ENCODE measurements around the gene BOC. TPM values are rescaled to one million over a fixed set of nuclear protein-coding genes. Genes with fewer than 3 reads are reported as not detected.

Gene BOC
- total and polyA plus RNA-seq, 2 experiments from 2014 or later = 17.9 to 28.2 TPM

DNA sequence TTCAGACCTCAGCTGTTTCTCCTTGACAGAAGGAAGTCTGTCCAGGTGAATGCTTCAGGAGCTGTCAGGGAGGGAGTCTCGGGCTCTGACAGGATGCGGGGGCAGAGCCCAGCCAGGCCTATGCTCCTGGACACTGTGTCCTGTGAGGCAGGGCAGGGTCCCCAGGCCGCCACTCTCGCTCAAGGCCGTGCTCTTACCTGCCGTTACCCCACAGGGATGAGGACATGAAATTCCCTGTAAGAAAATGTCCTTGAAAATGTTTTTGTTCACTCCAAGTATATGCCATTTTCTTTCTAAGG, 63.9 kb downstream of the BOC start:
- no peak for TF ChIP-seq EZH2phosphoT487 (IDR thresholded peaks at IDR 0.05; ENCODE audit: low read depth, severe bottlenecking, unreplicated experiment)
- TF ChIP-seq, protein P1, sequence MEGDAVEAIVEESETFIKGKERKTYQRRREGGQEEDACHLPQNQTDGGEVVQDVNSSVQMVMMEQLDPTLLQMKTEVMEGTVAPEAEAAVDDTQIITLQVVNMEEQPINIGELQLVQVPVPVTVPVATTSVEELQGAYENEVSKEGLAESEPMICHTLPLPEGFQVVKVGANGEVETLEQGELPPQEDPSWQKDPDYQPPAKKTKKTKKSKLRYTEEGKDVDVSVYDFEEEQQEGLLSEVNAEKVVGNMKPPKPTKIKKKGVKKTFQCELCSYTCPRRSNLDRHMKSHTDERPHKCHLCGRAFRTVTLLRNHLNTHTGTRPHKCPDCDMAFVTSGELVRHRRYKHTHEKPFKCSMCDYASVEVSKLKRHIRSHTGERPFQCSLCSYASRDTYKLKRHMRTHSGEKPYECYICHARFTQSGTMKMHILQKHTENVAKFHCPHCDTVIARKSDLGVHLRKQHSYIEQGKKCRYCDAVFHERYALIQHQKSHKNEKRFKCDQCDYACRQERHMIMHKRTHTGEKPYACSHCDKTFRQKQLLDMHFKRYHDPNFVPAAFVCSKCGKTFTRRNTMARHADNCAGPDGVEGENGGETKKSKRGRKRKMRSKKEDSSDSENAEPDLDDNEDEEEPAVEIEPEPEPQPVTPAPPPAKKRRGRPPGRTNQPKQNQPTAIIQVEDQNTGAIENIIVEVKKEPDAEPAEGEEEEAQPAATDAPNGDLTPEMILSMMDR (IDR thresholded peaks at IDR 0.05; ENCODE audit: poor library complexity) = no peak
- TF ChIP-seq EZH2 (IDR thresholded peaks at IDR 0.05; ENCODE audit: borderline replicate concordance) = no peak
- H3K36me3 ChIP-seq (replicated peaks; ENCODE audit: insufficient read depth, low read depth) = no peaks in the 10 kb centered on the region

DNA sequence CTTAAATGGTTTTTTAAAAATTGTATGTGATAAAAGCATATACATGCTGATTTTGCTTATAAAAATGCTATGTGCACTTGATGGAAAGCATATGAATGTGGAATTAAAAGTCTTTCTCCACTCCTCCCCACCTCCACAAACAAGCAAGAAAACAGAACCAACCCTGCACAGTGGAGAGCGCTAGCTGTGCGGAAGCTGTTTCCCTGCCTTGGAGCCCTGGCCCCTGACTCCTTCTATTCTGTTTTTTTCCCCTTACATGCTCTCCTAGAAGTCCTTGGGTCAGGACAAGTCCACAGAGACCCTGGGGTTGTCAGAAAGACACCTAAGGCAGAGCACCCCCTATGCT, 64.2 kb downstream of the BOC start:
- Histone ChIP-seq H3K4me1 (ENCODE audit: insufficient read depth) (no peaks in the 10 kb centered on the region), H3K27ac (no peak overlapping the region), H3K4me2 (no peak overlapping the region), H3K9me3 (ENCODE audit: low read depth) (no peaks in the 10 kb centered on the region), H3K79me2 (no peaks in the 10 kb centered on the region), H3K4me3 (no peak overlapping the region), H4K20me1 (ENCODE audit: insufficient read depth, poor library complexity, severe bottlenecking) (no peaks in the 10 kb centered on the region), H3K36me3 (replicated peaks; ENCODE audit: insufficient read depth, low read depth) (no peaks in the 10 kb centered on the region), H2AFZ (no peak overlapping the region), H3K9me2 (replicated peaks; ENCODE audit: insufficient read depth) (no peaks in the 10 kb centered on the region), H3K27me3 (no peaks in the 10 kb centered on the region)
- no peak for DNase-seq (ENCODE audit: low spot score)
- TF ChIP-seq EZH2phosphoT487 (IDR thresholded peaks at IDR 0.05; ENCODE audit: low read depth, severe bottlenecking, unreplicated experiment) (no peak), EZH2 (IDR thresholded peaks at IDR 0.05; ENCODE audit: borderline replicate concordance) (no peak)
- TF ChIP-seq, protein P1 (IDR thresholded peaks at IDR 0.05; ENCODE audit: poor library complexity) = no peak
- WGBS (ENCODE audit: low lambda C conversion rate, missing lambda C conversion rate) = 97% methylated on average over 2 of the region's 2 CpGs

More for the DNA sequence above, 63.9 kb downstream of the BOC start:
- Histone ChIP-seq H3K27me3 (no peaks in the 10 kb centered on the region), H3K4me2 (no peak overlapping the region), H3K27ac (no peak overlapping the region), H3K9me3 (ENCODE audit: low read depth) (no peaks in the 10 kb centered on the region), H2AFZ (no peak overlapping the region), H4K20me1 (ENCODE audit: insufficient read depth, poor library complexity, severe bottlenecking) (no peaks in the 10 kb centered on the region), H3K4me3 (no peak overlapping the region), H3K79me2 (no peaks in the 10 kb centered on the region), H3K9me2 (replicated peaks; ENCODE audit: insufficient read depth) (no peaks in the 10 kb centered on the region), H3K4me1 (ENCODE audit: insufficient read depth) (no peaks in the 10 kb centered on the region)
- 96% methylated on average over 6 of the region's 6 CpGs for WGBS (ENCODE audit: low lambda C conversion rate, missing lambda C conversion rate)
- DNase-seq (ENCODE audit: low spot score) = no peak

DNA sequence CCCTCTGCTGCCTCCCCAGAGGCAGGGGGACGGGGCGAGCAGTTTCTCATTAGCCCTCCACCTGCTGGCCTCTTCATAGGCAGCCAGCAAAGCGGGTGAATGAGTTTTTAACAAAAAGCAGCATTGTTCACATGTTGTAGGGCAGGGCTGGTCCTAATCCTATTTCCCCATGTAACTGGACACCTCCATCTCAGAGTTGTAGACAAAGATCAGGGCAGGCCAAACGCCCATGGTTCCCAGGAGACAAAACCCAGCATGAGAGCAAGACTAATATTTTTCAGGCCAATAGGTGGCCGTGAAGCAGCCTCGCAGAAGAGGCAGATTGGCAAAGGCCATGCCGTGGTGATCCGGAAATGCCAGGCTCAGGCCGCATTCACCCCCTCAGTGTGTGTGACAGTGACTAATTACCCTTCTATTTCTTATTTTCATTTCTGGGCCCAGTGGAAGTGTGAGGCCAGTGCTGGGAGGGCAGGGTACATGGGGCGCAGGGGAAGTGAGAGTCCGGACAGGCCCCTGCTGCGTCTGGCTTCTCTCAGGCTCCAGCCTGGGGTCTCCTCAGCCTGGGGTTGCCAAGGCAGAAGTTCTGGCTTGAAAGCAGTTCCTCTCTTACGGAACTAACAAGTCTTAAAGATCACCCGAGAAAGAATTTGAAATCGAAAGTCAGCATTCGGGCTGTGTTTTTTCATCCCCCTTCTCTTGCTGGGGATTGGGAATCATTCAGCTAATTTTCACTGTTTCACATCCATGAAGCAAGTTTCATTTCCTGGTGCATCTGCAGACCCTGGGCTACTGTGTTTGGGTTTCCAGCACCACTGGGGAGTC, 64.8 kb downstream of the BOC start:
- WGBS (ENCODE audit: low lambda C conversion rate, missing lambda C conversion rate) = 81% methylated on average over 16 of the region's 16 CpGs
- no peak overlapping the region for H3K4me3 ChIP-seq
- no peaks in the 10 kb centered on the region for H3K9me2 ChIP-seq (replicated peaks; ENCODE audit: insufficient read depth)
- H3K27me3 ChIP-seq = no peaks in the 10 kb centered on the region
- H3K36me3 ChIP-seq (replicated peaks; ENCODE audit: insufficient read depth, low read depth) = no peaks in the 10 kb centered on the region
- no peaks in the 10 kb centered on the region for H3K4me1 ChIP-seq (ENCODE audit: insufficient read depth)
- H3K79me2 ChIP-seq = no peaks in the 10 kb centered on the region
- no peaks in the 10 kb centered on the region for H3K9me3 ChIP-seq (ENCODE audit: low read depth)
- H2AFZ ChIP-seq = no peak overlapping the region
- TF ChIP-seq, protein P1 (IDR thresholded peaks at IDR 0.05; ENCODE audit: poor library complexity) = no peak
- no peak for TF ChIP-seq EZH2phosphoT487 (IDR thresholded peaks at IDR 0.05; ENCODE audit: low read depth, severe bottlenecking, unreplicated experiment)
- no peak for TF ChIP-seq EZH2 (IDR thresholded peaks at IDR 0.05; ENCODE audit: borderline replicate concordance)
- DNase-seq (ENCODE audit: low spot score) = no peak
- H3K4me2 ChIP-seq = no peak overlapping the region
- H3K27ac ChIP-seq = no peak overlapping the region
- H4K20me1 ChIP-seq (ENCODE audit: insufficient read depth, poor library complexity, severe bottlenecking) = no peaks in the 10 kb centered on the region
